ENCODE results near the gene PLK3.

The PLK3 gene

DNA sequence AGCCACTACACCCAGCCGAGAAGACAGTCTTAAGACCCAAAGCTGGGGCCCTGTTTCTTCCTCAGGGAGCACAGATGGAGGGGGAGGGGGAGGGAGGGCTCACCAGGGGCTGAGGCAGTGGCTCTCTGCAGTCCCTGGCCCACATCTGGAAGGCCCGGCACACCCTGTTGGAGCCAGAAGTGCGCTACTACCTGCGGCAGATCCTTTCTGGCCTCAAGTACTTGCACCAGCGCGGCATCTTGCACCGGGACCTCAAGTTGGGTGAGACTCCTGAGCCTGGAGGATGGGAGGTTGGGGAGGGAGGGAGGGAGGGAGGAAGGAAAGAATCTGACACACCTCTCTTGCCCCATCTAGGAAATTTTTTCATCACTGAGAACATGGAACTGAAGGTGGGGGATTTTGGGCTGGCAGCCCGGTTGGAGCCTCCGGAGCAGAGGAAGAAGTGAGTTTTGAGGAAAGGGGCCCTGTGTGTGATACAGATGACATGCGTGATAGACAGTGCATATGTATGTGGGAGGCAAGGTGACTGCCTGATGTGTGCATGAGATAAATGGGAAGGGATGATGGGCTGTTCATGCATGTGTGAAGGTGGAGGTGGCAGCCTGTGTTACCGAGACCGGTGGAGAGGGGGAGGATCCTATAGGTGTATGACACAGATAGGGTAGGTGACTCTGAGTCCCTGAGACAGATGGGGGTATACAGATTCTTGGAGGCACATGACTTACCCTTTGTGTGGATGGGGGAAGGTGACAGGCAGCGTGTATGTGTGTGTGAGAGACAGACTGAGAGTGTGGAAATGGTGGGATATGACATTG lies 1.5 kb downstream of the PLK3 start:
- no peak for DNase-seq (ENCODE audit: low read depth)
- H3K4me3 ChIP-seq (ENCODE audit: control insufficient read depth, low read depth, low read length), result peak overlapping the region; percentile 97
- TF ChIP-seq, protein P1, sequence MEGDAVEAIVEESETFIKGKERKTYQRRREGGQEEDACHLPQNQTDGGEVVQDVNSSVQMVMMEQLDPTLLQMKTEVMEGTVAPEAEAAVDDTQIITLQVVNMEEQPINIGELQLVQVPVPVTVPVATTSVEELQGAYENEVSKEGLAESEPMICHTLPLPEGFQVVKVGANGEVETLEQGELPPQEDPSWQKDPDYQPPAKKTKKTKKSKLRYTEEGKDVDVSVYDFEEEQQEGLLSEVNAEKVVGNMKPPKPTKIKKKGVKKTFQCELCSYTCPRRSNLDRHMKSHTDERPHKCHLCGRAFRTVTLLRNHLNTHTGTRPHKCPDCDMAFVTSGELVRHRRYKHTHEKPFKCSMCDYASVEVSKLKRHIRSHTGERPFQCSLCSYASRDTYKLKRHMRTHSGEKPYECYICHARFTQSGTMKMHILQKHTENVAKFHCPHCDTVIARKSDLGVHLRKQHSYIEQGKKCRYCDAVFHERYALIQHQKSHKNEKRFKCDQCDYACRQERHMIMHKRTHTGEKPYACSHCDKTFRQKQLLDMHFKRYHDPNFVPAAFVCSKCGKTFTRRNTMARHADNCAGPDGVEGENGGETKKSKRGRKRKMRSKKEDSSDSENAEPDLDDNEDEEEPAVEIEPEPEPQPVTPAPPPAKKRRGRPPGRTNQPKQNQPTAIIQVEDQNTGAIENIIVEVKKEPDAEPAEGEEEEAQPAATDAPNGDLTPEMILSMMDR (IDR thresholded peaks at IDR 0.05; ENCODE audit: control insufficient read depth, insufficient read depth, low read depth, low read length, missing control alignments), result no peak

DNA sequence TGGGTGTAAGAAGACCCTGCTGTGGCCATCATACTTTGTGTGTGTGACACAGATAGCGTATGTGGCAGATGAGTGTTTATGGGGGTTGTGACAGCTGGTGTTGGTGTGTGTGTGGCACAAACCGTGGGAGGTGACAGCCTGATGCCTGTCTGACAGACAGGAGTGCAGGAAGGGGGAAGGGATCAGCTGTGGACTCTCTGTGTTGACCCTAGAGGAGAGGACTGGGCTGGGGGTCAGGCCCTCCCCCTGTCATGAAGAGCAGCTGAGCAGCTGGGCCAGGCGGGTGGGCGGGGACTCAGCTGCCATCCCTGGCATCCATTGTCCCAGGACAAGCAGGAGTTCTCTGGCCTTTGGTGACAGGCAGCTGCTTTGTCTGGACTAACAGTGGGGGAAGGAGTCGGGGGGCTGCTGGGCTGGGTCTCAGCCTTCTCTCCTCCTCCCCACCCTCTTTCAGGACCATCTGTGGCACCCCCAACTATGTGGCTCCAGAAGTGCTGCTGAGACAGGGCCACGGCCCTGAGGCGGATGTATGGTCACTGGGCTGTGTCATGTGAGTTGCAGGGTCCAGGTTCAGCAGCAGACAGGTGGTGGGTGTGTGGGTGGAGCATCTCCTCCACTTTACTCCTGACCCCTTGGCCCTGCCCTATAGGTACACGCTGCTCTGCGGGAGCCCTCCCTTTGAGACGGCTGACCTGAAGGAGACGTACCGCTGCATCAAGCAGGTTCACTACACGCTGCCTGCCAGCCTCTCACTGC lies 2.3 kb downstream of the PLK3 start:
- no peak for DNase-seq (ENCODE audit: low read depth)
- TF ChIP-seq, protein P1 (IDR thresholded peaks at IDR 0.05; ENCODE audit: control insufficient read depth, insufficient read depth, low read depth, low read length, missing control alignments), result no peak
- peak overlapping the region; percentile 97 for H3K4me3 ChIP-seq (ENCODE audit: control insufficient read depth, low read depth, low read length)

DNA sequence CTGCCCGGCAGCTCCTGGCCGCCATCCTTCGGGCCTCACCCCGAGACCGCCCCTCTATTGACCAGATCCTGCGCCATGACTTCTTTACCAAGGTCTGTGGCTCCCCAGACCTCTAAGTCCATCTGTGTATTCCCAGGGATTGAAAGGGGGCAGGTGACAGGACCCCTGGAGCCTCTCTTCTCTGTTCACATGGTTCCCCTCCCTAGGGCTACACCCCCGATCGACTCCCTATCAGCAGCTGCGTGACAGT lies 2.8 kb downstream of the PLK3 start:
- TF ChIP-seq, protein P1 (IDR thresholded peaks at IDR 0.05; ENCODE audit: control insufficient read depth, insufficient read depth, low read depth, low read length, missing control alignments), result no peak
- peak overlapping the region; percentile 97 for H3K4me3 ChIP-seq (ENCODE audit: control insufficient read depth, low read depth, low read length)

DNA sequence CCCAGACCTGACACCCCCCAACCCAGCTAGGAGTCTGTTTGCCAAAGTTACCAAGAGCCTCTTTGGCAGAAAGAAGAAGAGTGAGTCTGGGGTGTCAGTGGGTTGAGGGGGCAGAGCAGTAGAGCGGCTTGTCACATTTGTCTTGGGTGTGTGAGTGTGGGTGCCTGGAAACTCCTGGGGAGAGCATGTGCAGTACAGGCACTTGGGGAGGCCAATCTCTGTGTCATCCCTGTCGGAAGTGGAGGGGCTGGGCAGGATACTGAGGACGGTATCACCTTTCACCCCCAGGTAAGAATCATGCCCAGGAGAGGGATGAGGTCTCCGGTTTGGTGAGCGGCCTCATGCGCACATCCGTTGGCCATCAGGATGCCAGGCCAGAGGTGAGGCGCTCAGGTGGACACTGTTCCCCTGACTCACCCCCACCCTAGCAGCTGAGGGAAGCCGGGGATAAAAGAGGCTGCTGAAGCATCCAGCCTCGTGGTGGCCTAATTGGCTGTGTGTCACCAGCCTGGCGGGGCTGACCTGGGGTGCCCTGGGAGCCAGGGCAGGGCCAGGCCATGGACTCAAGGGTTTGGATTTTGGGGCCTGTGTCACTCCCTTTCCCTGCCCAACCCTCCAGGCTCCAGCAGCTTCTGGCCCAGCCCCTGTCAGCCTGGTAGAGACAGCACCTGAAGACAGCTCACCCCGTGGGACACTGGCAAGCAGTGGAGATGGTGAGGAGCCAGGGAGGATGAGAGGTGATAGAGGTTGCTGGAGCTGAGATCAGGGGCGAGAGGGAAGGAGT lies 3.3 kb downstream of the PLK3 start:
- TF ChIP-seq, protein P1 (IDR thresholded peaks at IDR 0.05; ENCODE audit: control insufficient read depth, insufficient read depth, low read depth, low read length, missing control alignments), result no peak
- H3K4me3 ChIP-seq (ENCODE audit: control insufficient read depth, low read depth, low read length), result peak overlapping the region; percentile 97; the same call in 1 of the 2 replicates
- DNase-seq (ENCODE audit: low read depth), result no peak

More for the DNA sequence above, 2.8 kb downstream of the PLK3 start:
- DNase-seq (ENCODE audit: low read depth), result no peak

DNA sequence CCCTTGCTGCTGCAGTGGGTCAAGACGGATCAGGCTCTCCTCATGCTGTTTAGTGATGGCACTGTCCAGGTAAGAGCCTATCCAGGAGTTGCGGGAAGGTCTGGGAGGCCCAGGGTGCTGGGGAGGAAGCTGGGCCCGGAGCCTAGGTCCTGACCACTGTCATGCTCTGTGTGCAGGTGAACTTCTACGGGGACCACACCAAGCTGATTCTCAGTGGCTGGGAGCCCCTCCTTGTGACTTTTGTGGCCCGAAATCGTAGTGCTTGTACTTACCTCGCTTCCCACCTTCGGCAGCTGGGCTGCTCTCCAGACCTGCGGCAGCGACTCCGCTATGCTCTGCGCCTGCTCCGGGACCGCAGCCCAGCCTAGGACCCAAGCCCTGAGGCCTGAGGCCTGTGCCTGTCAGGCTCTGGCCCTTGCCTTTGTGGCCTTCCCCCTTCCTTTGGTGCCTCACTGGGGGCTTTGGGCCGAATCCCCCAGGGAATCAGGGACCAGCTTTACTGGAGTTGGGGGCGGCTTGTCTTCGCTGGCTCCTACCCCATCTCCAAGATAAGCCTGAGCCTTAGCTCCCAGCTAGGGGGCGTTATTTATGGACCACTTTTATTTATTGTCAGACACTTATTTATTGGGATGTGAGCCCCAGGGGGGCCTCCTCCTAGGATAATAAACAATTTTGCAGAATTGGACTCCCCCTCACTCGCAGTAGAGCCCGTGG lies 5.3 kb downstream of the PLK3 start:
- H3K4me3 ChIP-seq (ENCODE audit: control insufficient read depth, low read depth, low read length), result no peak overlapping the region
- DNase-seq (ENCODE audit: low read depth), result no peak
- TF ChIP-seq, protein P1 (IDR thresholded peaks at IDR 0.05; ENCODE audit: control insufficient read depth, insufficient read depth, low read depth, low read length, missing control alignments), result no peak

Data from AG09309 (cell line).